Central memory CD8-positive, alpha-beta T cell (primary cell): ENCODE data around the gene FCRLB.

Experiments
- ATAC-seq: fragments of 150-1000 bp; cut with Tn5 transposase; replicated peaks from 2 replicates; pipeline ENCODE4 v1.10.0; 2022; ENCODE audit warnings: mild to moderate bottlenecking, moderate FRiP score, moderate number of reproducible peaks; ENCODE audit not compliant: poor library complexity, severe bottlenecking; ENCODE audit errors: extremely low read depth
- DNase-seq, 2 donors: peaks; one replicate each; pipeline ENCODE4 v3.0.0; 2021; ENCODE audit warnings: low spot score in 2 of 2
- H3K27ac Mint-ChIP-seq: one replicate; pipeline ENCODE4 v1.8.0; 2022; ENCODE audit warnings: low read depth, mild to moderate bottlenecking, moderate library complexity, mixed read lengths
- H3K27me3 Mint-ChIP-seq: one replicate; pipeline ENCODE4 v1.8.0; 2022; ENCODE audit warnings: mixed read lengths
- H3K36me3 Mint-ChIP-seq: one replicate; pipeline ENCODE4 v1.8.0; 2022; ENCODE audit warnings: mild to moderate bottlenecking, moderate library complexity, mixed read lengths; ENCODE audit not compliant: insufficient read depth
- H3K4me1 Mint-ChIP-seq: one replicate; pipeline ENCODE4 v1.8.0; 2022; ENCODE audit warnings: mixed read lengths
- H3K4me3 Mint-ChIP-seq: one replicate; pipeline ENCODE4 v1.8.0; 2022; ENCODE audit warnings: mild to moderate bottlenecking, moderate library complexity, mixed read lengths
- H3K9me3 Mint-ChIP-seq: one replicate; pipeline ENCODE4 v1.8.0; 2022; ENCODE audit warnings: mixed read lengths

Gene FCRLB

GRCh38 chr1:161702250-161702649, 19.1 kb upstream of the FCRLB start:
- no peaks in the 10 kb centered on the region for H3K4me1 Mint-ChIP-seq
- H3K4me3 Mint-ChIP-seq, result no peak overlapping the region
- no peaks in the 10 kb centered on the region for H3K9me3 Mint-ChIP-seq
- H3K27ac Mint-ChIP-seq, result no peak overlapping the region
- H3K36me3 Mint-ChIP-seq, result peaks cover 3% of the 10 kb centered on the region
- no peak for DNase-seq
- H3K27me3 Mint-ChIP-seq, result peaks cover 4% of the 10 kb centered on the region
- ATAC-seq, result no peak

- peaks cover 1% of the 10 kb centered on the region for H3K36me3 Mint-ChIP-seq
- H3K27ac Mint-ChIP-seq, result no peak overlapping the region
- no peak overlapping the region for H3K4me3 Mint-ChIP-seq
- no peak for ATAC-seq
- no peaks in the 10 kb centered on the region for H3K9me3 Mint-ChIP-seq
- no peaks in the 10 kb centered on the region for H3K4me1 Mint-ChIP-seq
- no peak for DNase-seq
- H3K27me3 Mint-ChIP-seq, result no peaks in the 10 kb centered on the region
Measured at GRCh38 chr1:161705537-161705936, 15.8 kb upstream of the FCRLB start.

DNA sequence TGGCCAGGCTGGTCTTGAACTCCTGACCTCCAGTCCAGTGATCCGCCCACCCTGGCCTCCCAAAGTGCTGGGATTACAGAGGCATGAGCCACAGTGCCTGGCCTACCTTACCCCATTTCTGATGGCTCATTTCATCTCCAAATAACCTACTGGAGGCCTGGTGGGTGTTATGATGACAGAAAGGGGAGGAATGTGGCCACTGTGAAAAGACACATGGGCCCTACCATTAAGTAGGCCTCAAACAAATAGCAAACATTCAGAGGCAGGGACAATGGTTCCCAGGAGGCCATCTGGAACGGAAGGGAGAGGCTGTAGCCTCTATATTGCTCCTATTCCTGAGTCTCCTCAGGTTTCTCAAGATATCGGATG, 15.2 kb upstream of the FCRLB start:
- peaks cover 1% of the 10 kb centered on the region for H3K36me3 Mint-ChIP-seq
- H3K27me3 Mint-ChIP-seq, result no peaks in the 10 kb centered on the region
- no peak overlapping the region for H3K27ac Mint-ChIP-seq
- no peak for DNase-seq
- no peaks in the 10 kb centered on the region for H3K4me1 Mint-ChIP-seq
- H3K9me3 Mint-ChIP-seq, result no peaks in the 10 kb centered on the region
- no peak for ATAC-seq
- H3K4me3 Mint-ChIP-seq, result no peak overlapping the region

DNA sequence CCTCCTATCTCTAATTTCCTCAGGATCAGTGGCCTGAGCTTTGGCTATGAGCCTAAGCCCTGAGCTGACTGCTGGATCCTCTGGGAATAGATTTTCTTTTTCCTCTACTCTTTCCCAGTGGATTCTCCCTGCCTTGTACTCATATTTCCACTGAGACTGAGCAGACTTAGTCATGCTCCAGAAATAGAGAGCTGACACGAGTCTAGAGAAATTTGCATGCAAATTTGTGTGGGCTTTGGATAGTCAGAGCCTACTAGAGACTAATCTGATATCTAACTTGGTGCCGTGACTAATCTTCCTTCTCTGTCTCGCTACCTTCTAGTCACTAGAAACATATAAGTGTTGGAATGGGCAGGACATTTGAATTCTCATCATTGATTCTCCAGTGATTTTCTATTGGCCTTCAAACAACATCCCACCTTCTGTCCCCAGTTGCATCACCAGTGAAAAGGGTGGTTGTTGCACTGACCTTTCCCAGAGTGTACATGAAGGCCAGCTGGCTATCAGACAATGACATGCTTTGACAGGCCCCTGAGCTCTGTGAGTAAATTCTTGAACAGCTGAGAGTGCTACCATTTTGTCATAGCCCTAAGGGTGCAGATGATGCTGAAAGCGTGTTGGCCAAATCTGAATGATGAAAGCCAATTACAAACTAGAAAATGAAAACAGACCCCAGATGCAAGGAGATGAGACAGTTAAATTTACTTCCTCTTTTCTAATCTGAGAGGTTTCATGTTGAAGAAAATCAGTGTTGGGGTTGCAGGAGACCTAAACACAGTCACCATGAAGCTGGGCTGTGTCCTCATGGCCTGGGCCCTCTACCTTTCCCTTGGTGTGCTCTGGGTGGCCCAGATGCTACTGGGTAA, 14.6 kb upstream of the FCRLB start, which contains the start of gene FCRLA:
TSS of gene FCRLA (plus strand) at position 748 of the 866 bp plus-strand sequence. CDS start at position 784, 36 bp downstream.
- Mint-ChIP-seq H3K9me3 (no peaks in the 10 kb centered on the region), H3K27ac (no peak within 1 kb of the TSS), H3K4me1 (no peaks in the 10 kb centered on the region), H3K27me3 (no peaks in the 10 kb centered on the region), H3K4me3 (no peak within 1 kb of the TSS), H3K36me3 (peaks cover 1% of the 10 kb centered on the region)
- DNase-seq (no peak), ATAC-seq (no peak)

DNA sequence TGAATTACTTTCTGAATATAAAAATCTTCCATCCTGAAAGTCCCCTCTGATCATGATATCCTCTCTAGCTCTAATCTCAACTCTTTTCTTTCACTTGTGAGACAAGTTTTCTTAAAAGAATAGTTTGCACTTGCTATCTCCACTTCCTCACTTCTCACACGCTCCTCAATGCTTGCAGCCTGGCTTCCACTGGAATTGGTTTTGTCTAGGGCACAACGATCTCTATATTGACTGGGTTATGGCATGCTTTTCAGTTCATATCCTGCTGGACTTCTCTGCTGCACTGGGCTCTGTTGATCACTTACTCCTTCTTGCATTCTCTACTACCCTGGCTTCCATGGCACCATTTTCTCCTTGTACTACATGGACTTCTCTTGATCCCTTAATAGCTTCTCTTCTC, 13.8 kb upstream of the FCRLB start:
- no peak for DNase-seq
- Mint-ChIP-seq H3K4me3 (no peak overlapping the region), H3K4me1 (no peaks in the 10 kb centered on the region), H3K9me3 (no peaks in the 10 kb centered on the region), H3K27ac (no peak overlapping the region), H3K36me3 (peaks cover 1% of the 10 kb centered on the region), H3K27me3 (no peaks in the 10 kb centered on the region)
- no peak for ATAC-seq

GRCh38 chr1:161709373-161709772, 12.0 kb upstream of the FCRLB start:
- Mint-ChIP-seq H3K9me3 (no peaks in the 10 kb centered on the region), H3K27me3 (no peaks in the 10 kb centered on the region), H3K27ac (no peak overlapping the region), H3K4me1 (no peaks in the 10 kb centered on the region), H3K36me3 (peaks cover 1% of the 10 kb centered on the region), H3K4me3 (no peak overlapping the region)
- DNase-seq (no peak), ATAC-seq (no peak)

DNA sequence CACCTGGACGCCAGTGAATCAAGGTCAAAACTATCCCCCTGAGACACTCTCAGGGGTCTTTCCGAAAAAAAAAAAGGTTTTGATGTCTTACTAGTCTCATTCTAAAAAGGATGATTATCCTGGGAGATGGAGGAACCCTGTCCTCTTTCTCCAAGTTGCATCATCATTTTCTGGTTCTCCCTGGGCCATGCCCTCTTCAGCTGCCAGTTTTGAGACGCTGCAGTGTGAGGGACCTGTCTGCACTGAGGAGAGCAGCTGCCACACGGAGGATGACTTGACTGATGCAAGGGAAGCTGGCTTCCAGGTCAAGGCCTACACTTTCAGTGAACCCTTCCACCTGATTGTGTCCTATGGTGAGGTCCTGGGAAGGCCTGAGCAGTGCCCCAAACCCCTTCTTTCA, 10.8 kb upstream of the FCRLB start:
- H3K9me3 Mint-ChIP-seq, result no peaks in the 10 kb centered on the region
- H3K27ac Mint-ChIP-seq, result no peak overlapping the region
- DNase-seq (no peak), ATAC-seq (no peak)
- no peaks in the 10 kb centered on the region for H3K4me1 Mint-ChIP-seq
- H3K36me3 Mint-ChIP-seq, result peaks cover 1% of the 10 kb centered on the region
- H3K4me3 Mint-ChIP-seq, result no peak overlapping the region
- peaks cover 6% of the 10 kb centered on the region for H3K27me3 Mint-ChIP-seq

GRCh38 chr1:161718559-161719324, 2.6 kb upstream of the FCRLB start:
- Mint-ChIP-seq H3K27ac (no peak overlapping the region), H3K4me1 (peaks cover 6% of the 10 kb centered on the region), H3K9me3 (no peaks in the 10 kb centered on the region), H3K27me3 (peaks cover 9% of the 10 kb centered on the region), H3K36me3 (no peaks in the 10 kb centered on the region), H3K4me3 (no peak overlapping the region)
- ATAC-seq (no peak), DNase-seq (no peak)

- Mint-ChIP-seq H3K27ac (no peak overlapping the region), H3K4me1 (peaks cover 6% of the 10 kb centered on the region), H3K27me3 (peaks cover 9% of the 10 kb centered on the region), H3K36me3 (no peaks in the 10 kb centered on the region), H3K4me3 (no peak overlapping the region), H3K9me3 (no peaks in the 10 kb centered on the region)
- no peak for ATAC-seq
- no peak for DNase-seq
Measured at GRCh38 chr1:161719325-161719611, 2.1 kb upstream of the FCRLB start.

DNA sequence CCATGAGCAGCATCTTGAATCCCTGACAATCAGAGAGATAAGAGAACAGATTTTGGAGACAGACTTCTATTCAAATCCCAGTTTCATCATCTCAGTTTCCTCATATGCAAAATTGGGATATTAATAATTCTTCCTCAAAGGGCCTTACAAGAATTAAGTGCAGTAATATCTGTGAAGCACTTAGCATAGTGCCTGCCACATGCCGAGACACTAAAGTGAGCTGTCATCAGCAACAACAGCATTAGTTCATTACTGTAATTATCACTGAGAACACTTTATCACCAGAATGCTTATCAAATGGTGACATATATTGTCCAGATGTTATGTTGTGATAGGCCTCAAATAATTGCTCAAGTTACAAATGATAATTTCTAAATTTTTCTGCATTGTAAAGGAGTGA, 922 bp upstream of the FCRLB start:
- ATAC-seq (no peak), DNase-seq (no peak)
- Mint-ChIP-seq H3K4me1 (peaks cover 14% of the 10 kb centered on the region), H3K9me3 (no peaks in the 10 kb centered on the region), H3K27me3 (peaks cover 5% of the 10 kb centered on the region), H3K4me3 (no peak overlapping the region), H3K36me3 (no peaks in the 10 kb centered on the region), H3K27ac (no peak overlapping the region)

DNA sequence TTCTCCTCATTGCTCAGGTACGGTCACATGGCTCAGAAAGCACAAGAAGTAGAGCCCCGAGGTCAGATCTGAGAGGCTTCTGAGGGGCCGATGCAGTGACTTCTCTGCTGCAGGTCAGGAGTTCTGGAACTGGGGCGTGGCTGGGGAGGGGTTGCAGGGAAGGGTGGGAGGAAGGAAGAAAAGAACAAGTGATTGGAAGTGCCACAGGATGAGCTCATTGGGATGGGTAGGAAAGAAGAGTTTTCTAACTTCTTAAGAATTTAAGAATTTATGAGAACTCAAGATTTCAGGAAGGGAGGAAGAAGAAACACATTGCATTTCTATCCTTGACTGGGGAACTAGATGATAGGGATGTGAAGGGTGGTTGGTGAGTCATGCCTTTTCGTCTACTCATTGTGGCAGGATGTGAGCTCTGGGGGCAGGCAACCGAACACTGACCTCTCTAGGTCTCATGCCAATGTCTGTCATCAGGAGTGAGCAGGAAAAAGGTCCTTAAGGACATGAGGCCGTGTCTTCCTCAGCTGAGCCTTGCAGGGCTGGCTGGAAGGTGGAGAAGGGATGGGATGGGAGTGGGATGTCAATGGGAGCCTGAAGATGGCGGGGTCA, 497 bp downstream of the FCRLB start:
- Mint-ChIP-seq H3K27me3 (no peaks in the 10 kb centered on the region), H3K9me3 (no peaks in the 10 kb centered on the region), H3K27ac (no peak overlapping the region), H3K4me1 (peaks cover 26% of the 10 kb centered on the region), H3K36me3 (peaks cover 7% of the 10 kb centered on the region), H3K4me3 (no peak overlapping the region)
- ATAC-seq, result no peak
- DNase-seq, result no peak

GRCh38 chr1:161722406-161722805, 1.1 kb downstream of the FCRLB start:
- Mint-ChIP-seq H3K4me3 (no peak overlapping the region), H3K4me1 (peaks cover 28% of the 10 kb centered on the region), H3K36me3 (peaks cover 8% of the 10 kb centered on the region), H3K27me3 (no peaks in the 10 kb centered on the region), H3K9me3 (no peaks in the 10 kb centered on the region), H3K27ac (no peak overlapping the region)
- no peak for DNase-seq
- no peak for ATAC-seq
